Esophagus squamous epithelium (tissue), 4 donors: Measurements from ENCODE around the gene SLC24A3.

ENCODE experiments used
- POLR2A ChIP-seq, 4 donors: fragments of 450-650 bp; IDR thresholded peaks; one replicate each; pipeline ENCODE4 v1.6.1; 2017; ENCODE audit warnings: antibody characterized with exemption in 4 of 4, mild to moderate bottlenecking in 4 of 4, moderate library complexity in 3 of 4
- TF ChIP-seq, protein P1 (sequence below), 6 experiments: fragments of 450-650 bp in 4 of 6; fragments of 200-600 bp in 2 of 6; sonication (generic) in 2 of 6; IDR thresholded peaks; one replicate each; pipeline ENCODE4 v1.5.1; 2016 to 2019; ENCODE audit warnings: antibody characterized with exemption in 6 of 6, mild to moderate bottlenecking in 4 of 6, moderate library complexity in 4 of 6

DNA sequence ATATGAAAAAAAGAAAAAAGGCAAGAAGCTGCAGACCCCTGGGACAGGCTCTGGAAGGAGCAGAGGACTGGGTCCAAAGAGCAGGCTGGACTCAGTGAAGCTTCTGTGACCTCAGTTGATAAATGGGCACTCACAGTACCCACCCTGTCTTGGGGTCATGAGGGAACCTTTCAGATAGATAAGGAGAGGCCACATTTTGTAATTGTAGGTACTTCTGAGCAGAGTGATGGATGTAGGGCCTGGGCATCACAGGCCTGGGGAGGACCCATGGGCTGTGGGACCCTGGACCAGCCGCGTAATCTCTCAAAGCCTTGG, 79.3 kb downstream of the SLC24A3 start:
- TF ChIP-seq, protein P1, sequence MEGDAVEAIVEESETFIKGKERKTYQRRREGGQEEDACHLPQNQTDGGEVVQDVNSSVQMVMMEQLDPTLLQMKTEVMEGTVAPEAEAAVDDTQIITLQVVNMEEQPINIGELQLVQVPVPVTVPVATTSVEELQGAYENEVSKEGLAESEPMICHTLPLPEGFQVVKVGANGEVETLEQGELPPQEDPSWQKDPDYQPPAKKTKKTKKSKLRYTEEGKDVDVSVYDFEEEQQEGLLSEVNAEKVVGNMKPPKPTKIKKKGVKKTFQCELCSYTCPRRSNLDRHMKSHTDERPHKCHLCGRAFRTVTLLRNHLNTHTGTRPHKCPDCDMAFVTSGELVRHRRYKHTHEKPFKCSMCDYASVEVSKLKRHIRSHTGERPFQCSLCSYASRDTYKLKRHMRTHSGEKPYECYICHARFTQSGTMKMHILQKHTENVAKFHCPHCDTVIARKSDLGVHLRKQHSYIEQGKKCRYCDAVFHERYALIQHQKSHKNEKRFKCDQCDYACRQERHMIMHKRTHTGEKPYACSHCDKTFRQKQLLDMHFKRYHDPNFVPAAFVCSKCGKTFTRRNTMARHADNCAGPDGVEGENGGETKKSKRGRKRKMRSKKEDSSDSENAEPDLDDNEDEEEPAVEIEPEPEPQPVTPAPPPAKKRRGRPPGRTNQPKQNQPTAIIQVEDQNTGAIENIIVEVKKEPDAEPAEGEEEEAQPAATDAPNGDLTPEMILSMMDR (IDR thresholded peaks at IDR 0.05) = no peak
- no peak for TF ChIP-seq POLR2A (IDR thresholded peaks at IDR 0.05)
